ENCODE results near the gene TPPP. TPM values are rescaled to one million over a fixed set of nuclear protein-coding genes. Genes with fewer than 3 reads are reported as not detected.
"Not testable (repeated sequence)": the region's sequence is repeated elsewhere in the genome, so short reads cannot be mapped to it uniquely, and the experiment has no call there.

The TPPP gene
- 0.06 TPM in 1 of 2 replicates, not detected in the other for total RNA-seq (2014; rRNA removed)
- polyA plus RNA-seq (2012), result 0.12 TPM

DNA sequence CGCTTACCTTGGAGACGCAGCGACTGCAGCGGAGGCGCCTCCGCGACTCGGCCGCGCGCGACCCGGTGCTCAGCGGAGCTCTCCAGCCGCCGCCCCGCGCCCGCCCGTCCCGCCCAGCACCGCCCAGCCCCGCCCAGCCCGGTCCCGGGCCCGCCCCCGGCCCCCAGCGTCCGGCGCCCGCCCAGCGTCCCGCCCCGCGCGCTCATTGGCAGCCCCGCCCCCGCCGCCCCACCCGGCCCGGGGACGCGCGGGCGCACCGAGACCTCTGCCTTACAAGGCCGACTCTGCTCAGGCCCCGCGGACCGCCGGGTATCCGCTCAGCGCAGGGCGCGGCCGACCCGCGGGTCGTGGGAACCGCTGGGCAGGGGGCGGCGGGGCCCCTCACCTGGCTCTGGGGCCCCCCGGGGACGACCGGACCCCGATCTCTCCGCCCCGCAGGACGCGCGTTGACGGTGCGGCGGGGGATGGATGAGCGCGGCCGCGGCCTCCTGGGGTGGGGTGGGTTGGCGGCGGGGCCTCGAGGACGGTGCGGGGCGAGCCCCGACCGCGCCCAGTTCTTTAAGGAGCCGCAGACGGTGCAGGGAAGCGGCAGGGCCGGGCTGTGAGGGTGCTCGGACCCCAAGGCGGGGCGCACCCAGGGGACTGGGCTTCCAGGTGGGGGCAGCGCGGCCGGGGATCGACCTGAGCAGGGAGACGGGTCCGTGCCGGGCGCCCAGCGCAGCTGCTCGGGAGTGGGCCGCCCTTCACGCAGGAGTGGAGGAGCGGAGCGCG, at the start of gene TPPP:
Gene TPPP, minus strand, starts transcription at position 82 of the 771 bp plus-strand sequence. CDS start 15,292 bp downstream, outside the sequence.
- DNase-seq (ENCODE audit: low read depth), result peak; percentile 17

DNA sequence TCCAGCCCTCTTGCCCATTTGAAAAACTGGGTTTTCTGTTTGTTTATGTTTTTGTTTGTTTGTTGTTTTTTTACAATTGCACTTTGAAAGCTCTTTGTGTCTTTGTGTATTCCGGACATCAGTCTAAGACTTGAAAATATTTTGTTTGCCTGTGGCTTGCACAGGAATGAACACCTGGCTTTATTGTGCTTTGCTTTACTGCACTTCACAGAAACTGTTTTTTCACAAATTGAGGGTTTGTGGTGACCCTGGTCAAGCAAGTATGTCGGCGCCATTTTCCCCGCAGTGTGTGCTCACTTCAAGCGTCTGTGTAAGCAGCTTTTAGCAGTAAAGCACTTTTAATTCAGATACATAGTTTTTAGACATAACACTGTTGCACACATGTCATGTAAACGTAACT, 49.1 kb upstream of the TPPP start:
- DNase-seq (ENCODE audit: low read depth), result not testable (repeated sequence)

GRCh38 chr5:734145-734544, 41.0 kb upstream of the TPPP start:
- not testable (repeated sequence) for DNase-seq (ENCODE audit: low read depth)

- DNase-seq (ENCODE audit: low read depth), result not testable (repeated sequence)
Measured at GRCh38 chr5:732754-733454, 39.8 kb upstream of the TPPP start.

GRCh38 chr5:729225-729624, 36.1 kb upstream of the TPPP start:
- DNase-seq (ENCODE audit: low read depth), result not testable (repeated sequence)

- not testable (repeated sequence) for DNase-seq (ENCODE audit: low read depth)
Measured at GRCh38 chr5:727087-727486, 33.9 kb upstream of the TPPP start.

DNA sequence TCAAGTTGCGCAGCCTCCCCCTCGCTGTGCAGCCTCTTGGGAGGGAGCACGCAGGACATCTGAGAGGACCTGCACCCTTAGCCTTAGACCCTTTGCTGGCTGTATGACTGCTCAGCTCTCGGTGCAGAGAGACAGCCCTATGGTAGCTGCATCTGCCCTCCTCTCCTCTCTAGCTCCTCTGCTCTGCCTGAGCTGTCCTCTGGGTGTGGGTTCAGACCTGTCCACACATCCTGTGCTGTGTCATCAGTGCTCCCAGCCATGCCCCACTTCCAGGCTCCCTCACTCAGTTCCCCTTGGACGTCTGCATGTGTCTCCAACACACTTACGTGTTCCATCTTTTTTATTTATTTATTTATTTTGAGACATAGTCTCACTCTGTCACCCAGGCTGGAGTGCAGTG, 30.7 kb upstream of the TPPP start:
- not testable (repeated sequence) for DNase-seq (ENCODE audit: low read depth)

DNA sequence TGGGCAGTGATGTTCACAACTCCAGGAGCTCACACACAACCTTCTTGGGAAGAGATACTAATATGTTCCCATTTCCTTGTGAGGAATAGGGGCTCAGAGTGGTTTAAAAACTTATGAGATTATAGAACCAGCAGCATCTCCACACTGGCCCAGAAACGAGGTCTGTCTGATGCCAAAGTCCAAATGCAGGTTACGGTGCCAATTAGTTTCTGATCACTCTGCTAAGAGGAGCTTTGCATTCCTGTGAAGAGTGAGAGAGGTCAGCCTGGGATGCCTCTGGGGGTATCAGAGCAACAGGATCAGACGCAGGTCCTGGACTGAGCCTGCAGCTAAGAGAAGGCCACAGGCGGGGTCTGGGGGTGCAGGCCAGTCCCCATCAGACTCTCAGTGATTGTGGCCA, 30.2 kb upstream of the TPPP start:
- not testable (repeated sequence) for DNase-seq (ENCODE audit: low read depth)

GRCh38 chr5:719379-719778, 26.2 kb upstream of the TPPP start:
- DNase-seq (ENCODE audit: low read depth), result not testable (repeated sequence)

- no peak for DNase-seq (ENCODE audit: low read depth)
Measured at GRCh38 chr5:717143-717542, 24.0 kb upstream of the TPPP start.

- DNase-seq (ENCODE audit: low read depth), result not testable (repeated sequence)
Measured at GRCh38 chr5:716740-717139, 23.6 kb upstream of the TPPP start.

DNA sequence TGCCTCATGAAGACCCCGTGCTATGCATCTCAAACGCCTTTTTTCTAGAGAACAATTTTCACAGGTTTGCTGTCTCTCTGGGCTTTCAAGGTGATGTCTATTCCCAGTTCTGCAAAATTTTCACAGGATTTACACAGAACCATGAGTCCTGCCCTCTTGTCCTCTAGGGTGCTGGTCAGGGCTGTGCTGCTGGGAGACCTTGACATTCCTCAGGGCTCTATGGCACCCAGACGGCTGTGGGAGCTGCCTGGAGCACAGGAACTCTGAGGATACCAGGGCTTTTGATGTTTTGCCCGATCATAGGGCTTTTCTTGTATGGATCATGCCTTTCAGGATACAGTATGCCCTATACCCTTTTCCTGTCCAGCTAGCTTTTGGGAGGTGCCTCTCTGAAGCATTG, 22.5 kb upstream of the TPPP start:
- not testable (repeated sequence) for DNase-seq (ENCODE audit: low read depth)

- not testable (repeated sequence) for DNase-seq (ENCODE audit: low read depth)
Measured at GRCh38 chr5:714215-715118, 21.3 kb upstream of the TPPP start.

DNA sequence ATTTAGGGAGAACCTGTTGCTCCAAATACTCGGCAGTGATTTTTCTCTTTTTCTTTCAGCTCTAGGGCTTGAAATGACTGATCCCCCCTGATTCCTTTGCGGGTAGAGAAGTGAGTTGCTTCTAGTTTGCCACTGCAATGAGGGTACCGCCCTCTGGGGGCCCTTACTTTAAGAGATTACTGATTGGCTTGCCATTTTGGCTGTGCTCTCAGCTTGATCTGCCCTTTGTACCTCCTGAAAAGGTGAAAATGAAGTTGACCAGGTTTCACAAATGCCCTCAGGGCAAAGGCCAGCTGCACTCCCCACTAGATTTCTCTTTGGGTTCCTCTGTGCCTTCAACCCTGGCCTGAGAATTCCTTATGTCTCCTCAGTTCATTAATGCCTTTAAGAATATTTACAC, 20.5 kb upstream of the TPPP start:
- not testable (repeated sequence) for DNase-seq (ENCODE audit: low read depth)

- DNase-seq (ENCODE audit: low read depth), result not testable (repeated sequence)
Measured at GRCh38 chr5:708848-709517, 15.8 kb upstream of the TPPP start.

GRCh38 chr5:708374-708773, 15.2 kb upstream of the TPPP start:
- DNase-seq (ENCODE audit: low read depth), result not testable (repeated sequence)

DNA sequence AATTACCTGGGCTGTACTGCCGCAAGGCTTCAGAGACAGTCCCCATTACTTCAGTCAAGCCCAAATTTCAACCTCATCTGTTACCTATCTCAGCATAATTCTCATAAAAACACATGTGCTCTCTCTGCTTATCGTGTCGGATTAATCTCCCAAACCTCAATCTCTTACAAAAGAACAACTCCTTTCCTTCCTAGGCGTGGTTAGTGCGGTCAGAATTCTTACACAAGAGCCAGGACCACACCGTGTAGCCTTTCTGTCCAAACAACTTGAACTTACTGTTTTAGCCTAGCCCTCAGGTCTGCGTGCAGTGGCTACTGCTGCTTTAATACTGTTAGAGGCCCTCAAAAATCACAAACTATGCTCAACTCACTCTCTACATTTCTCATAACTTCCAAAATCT, 13.0 kb upstream of the TPPP start:
- DNase-seq (ENCODE audit: low read depth), result not testable (repeated sequence)

DNA sequence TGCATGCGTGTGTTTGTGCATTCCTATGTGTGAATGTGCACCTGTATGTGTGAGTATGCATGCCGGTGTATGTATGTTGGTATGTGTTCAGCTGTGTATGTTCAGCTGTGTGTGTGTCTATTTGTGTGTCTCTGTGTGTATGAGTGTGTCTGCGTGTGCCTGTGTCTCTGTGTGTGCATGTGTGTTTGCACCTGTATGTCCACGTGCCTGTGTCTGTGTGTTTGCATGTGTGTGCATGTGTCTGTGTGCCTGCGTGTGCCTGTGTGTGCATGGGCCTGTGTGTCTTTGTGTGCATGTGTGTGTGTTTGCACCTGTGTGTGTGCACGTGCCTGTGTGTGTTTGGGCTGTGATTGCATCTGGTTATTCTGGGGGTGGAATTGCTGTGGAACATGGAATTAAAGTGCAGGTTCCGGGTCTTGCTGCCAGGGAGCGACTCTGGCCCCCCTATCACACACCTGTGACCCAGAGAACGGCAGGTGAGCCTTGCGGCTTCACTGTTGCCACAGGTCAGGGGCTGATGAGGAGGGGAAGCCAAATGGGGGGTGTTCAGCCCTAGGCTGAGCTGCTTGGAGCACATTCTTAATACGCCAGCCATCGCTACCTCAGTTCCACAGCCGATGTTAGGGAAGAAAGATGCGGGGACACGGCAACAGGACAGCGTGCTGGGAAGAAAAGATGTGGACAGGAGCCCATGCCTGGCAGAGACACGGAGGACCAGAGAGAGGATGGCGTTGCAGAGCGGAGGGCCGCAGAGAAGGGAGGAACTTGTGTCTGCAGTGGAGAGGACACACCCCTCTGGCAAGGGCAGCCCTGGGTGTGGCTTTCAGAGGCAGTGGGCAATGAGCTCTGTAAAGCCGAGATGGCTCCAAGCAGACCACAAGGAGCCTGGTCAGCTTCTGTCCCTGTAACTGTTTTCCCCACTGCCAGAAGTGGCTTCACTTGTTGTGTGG, 3.9 kb upstream of the TPPP start:
- DNase-seq (ENCODE audit: low read depth), result not testable (repeated sequence)

GRCh38 chr5:696191-696590, 3.0 kb upstream of the TPPP start:
- not testable (repeated sequence) for DNase-seq (ENCODE audit: low read depth)

GRCh38 chr5:695475-695874, 2.3 kb upstream of the TPPP start:
- not testable (repeated sequence) for DNase-seq (ENCODE audit: low read depth)
